HG03095 (cell line): ENCODE data around the gene PERM1.
A peak's percentile ranks its signal among the peaks of the same experiment; 100 is the strongest.
"Not testable (repeated sequence)": the region's sequence is repeated elsewhere in the genome, so short reads cannot be mapped to it uniquely, and the experiment has no call there.

Source experiments
- ATAC-seq: cut with Tn5 transposase; IDR thresholded peaks from one replicate; pipeline ENCODE4 v1.9.1; 2021; ENCODE audit warnings: moderate library complexity; ENCODE audit not compliant: unreplicated experiment

PERM1 gene

GRCh38 chr1:1017397-1018320 is 35.8 kb upstream of the PERM1 start:
- not testable (repeated sequence) for ATAC-seq

GRCh38 chr1:1014799-1015681 is 33.1 kb upstream of the PERM1 start:
- no peak for ATAC-seq

- ATAC-seq: no peak
Observed at GRCh38 chr1:1013922-1014648, 32.2 kb upstream of the PERM1 start.

- peak; percentile 76 for ATAC-seq
Observed at GRCh38 chr1:1013105-1013921, 31.4 kb upstream of the PERM1 start, which contains the start of gene ISG15. TSS of gene ISG15 (plus strand) at chr1:1013497. CDS start at chr1:1013574, 77 bp downstream.

- ATAC-seq: not testable (repeated sequence)
Observed at GRCh38 chr1:1012736-1013104, 30.8 kb upstream of the PERM1 start.

- ATAC-seq: no peak
Observed at GRCh38 chr1:1011396-1011949, 29.6 kb upstream of the PERM1 start.

GRCh38 chr1:1010131-1010530 is 28.2 kb upstream of the PERM1 start:
- not testable (repeated sequence) for ATAC-seq

- no peak for ATAC-seq
Observed at GRCh38 chr1:1006305-1007159, 24.6 kb upstream of the PERM1 start.

- ATAC-seq: no peak
Observed at GRCh38 chr1:1005774-1006304, 23.9 kb upstream of the PERM1 start.

- ATAC-seq: no peak
Observed at GRCh38 chr1:1004780-1005697, 23.1 kb upstream of the PERM1 start.

- no peak for ATAC-seq
Observed at GRCh38 chr1:1004420-1004779, 22.5 kb upstream of the PERM1 start.

- ATAC-seq: no peak
Observed at GRCh38 chr1:1003618-1004419, 21.9 kb upstream of the PERM1 start.

GRCh38 chr1:1001057-1001783 is 19.3 kb upstream of the PERM1 start:
- ATAC-seq: no peak

GRCh38 chr1:1000357-1001056 is 18.6 kb upstream of the PERM1 start:
- no peak for ATAC-seq

- no peak for ATAC-seq
Observed at GRCh38 chr1:999725-1000356, 17.9 kb upstream of the PERM1 start, which contains the start of gene HES4. TSS of gene HES4 (minus strand) at chr1:1000097. CDS start at chr1:999973, 124 bp downstream.
